RPMI8226 (cell line): ENCODE measurements around the gene PMAIP1.
A peak's percentile ranks its signal among the peaks of the same experiment; 100 is the strongest.
"Not testable (repeated sequence)": the region's sequence is repeated elsewhere in the genome, so short reads cannot be mapped to it uniquely, and the experiment has no call there.

Source experiments
- DNase-seq: peaks from one replicate; pipeline ENCODE4 v3.0.0-alpha.2; 2015

Gene PMAIP1

GRCh38 chr18:59885579-59886163, 14.1 kb upstream of the PMAIP1 start:
- DNase-seq, result peak; percentile 64

- DNase-seq, result not testable (repeated sequence)
These were observed 13.4 kb upstream of the PMAIP1 start for GRCh38 chr18:59886399-59886798.

GRCh38 chr18:59892123-59892522, 7.7 kb upstream of the PMAIP1 start:
- no peak for DNase-seq

GRCh38 chr18:59893971-59894370, 5.8 kb upstream of the PMAIP1 start:
- no peak for DNase-seq

- no peak for DNase-seq
These were observed 2.4 kb upstream of the PMAIP1 start for GRCh38 chr18:59897321-59897954.

GRCh38 chr18:59898093-59898492, 1.7 kb upstream of the PMAIP1 start:
- no peak for DNase-seq

- no peak for DNase-seq
These were observed 1.0 kb upstream of the PMAIP1 start for GRCh38 chr18:59898609-59899297.

- peak; percentile 88 for DNase-seq
These were observed 679 bp downstream of the PMAIP1 start for GRCh38 chr18:59900222-59901128.

- no peak for DNase-seq
These were observed 2.6 kb downstream of the PMAIP1 start for GRCh38 chr18:59902131-59902992.

- DNase-seq, result no peak
These were observed 3.3 kb downstream of the PMAIP1 start for GRCh38 chr18:59902993-59903610.

- DNase-seq, result no peak
These were observed 4.3 kb downstream of the PMAIP1 start for GRCh38 chr18:59904011-59904601.

GRCh38 chr18:59905686-59906091, 5.9 kb downstream of the PMAIP1 start:
- no peak for DNase-seq

GRCh38 chr18:59906203-59906602, 6.4 kb downstream of the PMAIP1 start:
- no peak for DNase-seq

- DNase-seq, result no peak
These were observed 7.4 kb downstream of the PMAIP1 start for GRCh38 chr18:59907172-59907571.

GRCh38 chr18:59907660-59908059, 7.9 kb downstream of the PMAIP1 start:
- DNase-seq, result no peak

- no peak for DNase-seq
These were observed 9.0 kb downstream of the PMAIP1 start for GRCh38 chr18:59908799-59909198.

GRCh38 chr18:59909289-59910036, 9.7 kb downstream of the PMAIP1 start:
- DNase-seq, result no peak

- no peak for DNase-seq
These were observed 11.2 kb downstream of the PMAIP1 start for GRCh38 chr18:59910967-59911366.

- no peak for DNase-seq
These were observed 11.8 kb downstream of the PMAIP1 start for GRCh38 chr18:59911600-59911999.

GRCh38 chr18:59912007-59912550, 12.3 kb downstream of the PMAIP1 start:
- DNase-seq, result no peak
